ENCODE measurements around the gene TMEM132D.

Gene TMEM132D

GRCh38 chr12:129184127-129184928, 719.5 kb downstream of the TMEM132D start:
- DNase-seq (ENCODE audit: low spot score), result no peak

GRCh38 chr12:129179941-129180553, 723.8 kb downstream of the TMEM132D start:
- DNase-seq (ENCODE audit: low spot score), result no peak

- DNase-seq (ENCODE audit: low spot score), result no peak
Observed at GRCh38 chr12:129169928-129170327, 733.9 kb downstream of the TMEM132D start.

- DNase-seq (ENCODE audit: low spot score), result no peak
Observed at GRCh38 chr12:129163861-129164260, 740.0 kb downstream of the TMEM132D start.

- DNase-seq (ENCODE audit: low spot score), result no peak
Observed at GRCh38 chr12:129163461-129163860, 740.4 kb downstream of the TMEM132D start.

- DNase-seq (ENCODE audit: low spot score), result no peak
Observed at GRCh38 chr12:129162805-129163204, 741.0 kb downstream of the TMEM132D start.

- DNase-seq (ENCODE audit: low spot score), result no peak
Observed at GRCh38 chr12:129161511-129161910, 742.3 kb downstream of the TMEM132D start.

GRCh38 chr12:129160282-129160681, 743.5 kb downstream of the TMEM132D start:
- no peak for DNase-seq (ENCODE audit: low spot score)

- no peak for DNase-seq (ENCODE audit: low spot score)
Observed at GRCh38 chr12:129152351-129153104, 751.3 kb downstream of the TMEM132D start.

- no peak for DNase-seq (ENCODE audit: low spot score)
Observed at GRCh38 chr12:129150721-129151120, 753.1 kb downstream of the TMEM132D start.

- no peak for DNase-seq (ENCODE audit: low spot score)
Observed at GRCh38 chr12:129145381-129145780, 758.4 kb downstream of the TMEM132D start.

GRCh38 chr12:129138776-129139175, 765.0 kb downstream of the TMEM132D start:
- no peak for DNase-seq (ENCODE audit: low spot score)

GRCh38 chr12:129136694-129137325, 767.0 kb downstream of the TMEM132D start:
- DNase-seq (ENCODE audit: low spot score), result no peak

- DNase-seq (ENCODE audit: low spot score), result no peak
Observed at GRCh38 chr12:129127771-129128170, 776.1 kb downstream of the TMEM132D start.

- no peak for DNase-seq (ENCODE audit: low spot score)
Observed at GRCh38 chr12:129127211-129127610, 776.6 kb downstream of the TMEM132D start.

- DNase-seq (ENCODE audit: low spot score), result no peak
Observed at GRCh38 chr12:129119537-129119936, 784.3 kb downstream of the TMEM132D start.

GRCh38 chr12:129115558-129115957, 788.3 kb downstream of the TMEM132D start:
- DNase-seq (ENCODE audit: low spot score), result no peak

- no peak for DNase-seq (ENCODE audit: low spot score)
Observed at GRCh38 chr12:129110575-129110974, 793.2 kb downstream of the TMEM132D start.

GRCh38 chr12:129109174-129110001, 794.4 kb downstream of the TMEM132D start:
- DNase-seq (ENCODE audit: low spot score), result no peak

- no peak for DNase-seq (ENCODE audit: low spot score)
Observed at GRCh38 chr12:129106772-129107171, 797.1 kb downstream of the TMEM132D start.

- DNase-seq (ENCODE audit: low spot score), result no peak
Observed at GRCh38 chr12:129103231-129103630, 800.6 kb downstream of the TMEM132D start.
